ENCODE measurements around the gene RAB6B.

Gene RAB6B

GRCh38 chr3:133851266-133851906 lies 44.3 kb downstream of the RAB6B start:
- no peak for TF ChIP-seq TOX (CRISPR knock-in tag; IDR thresholded peaks at IDR 0.05; ENCODE audit: borderline replicate concordance)
- no peak for TF ChIP-seq ZNF565 (CRISPR knock-in tag; conservative IDR thresholded peaks at IDR 0.05; ENCODE audit: low read depth)
- no peak for TF ChIP-seq POU6F1 (CRISPR knock-in tag; IDR thresholded peaks at IDR 0.05; ENCODE audit: borderline replicate concordance, low read depth)
- TF ChIP-seq ZC3H10 (CRISPR knock-in tag; IDR thresholded peaks at IDR 0.05): no peak
- no peak for TF ChIP-seq PPARA (CRISPR knock-in tag; IDR thresholded peaks at IDR 0.05; ENCODE audit: borderline replicate concordance)
- TF ChIP-seq ARNTL (CRISPR knock-in tag; IDR thresholded peaks at IDR 0.05; ENCODE audit: borderline replicate concordance, low read depth): no peak
- no peak for TF ChIP-seq GLIS3 (CRISPR knock-in tag; IDR thresholded peaks at IDR 0.05)
- no peak for TF ChIP-seq PATZ1 (CRISPR knock-in tag; IDR thresholded peaks at IDR 0.05; ENCODE audit: borderline replicate concordance)
- TF ChIP-seq ZNF70 (CRISPR knock-in tag; IDR thresholded peaks at IDR 0.05): no peak
- no peak for TF ChIP-seq ZNF8 (CRISPR knock-in tag; IDR thresholded peaks at IDR 0.05)
- TF ChIP-seq CSRNP3 (CRISPR knock-in tag; IDR thresholded peaks at IDR 0.05): no peak
- no peak for TF ChIP-seq CREB5 (CRISPR knock-in tag; IDR thresholded peaks at IDR 0.05; ENCODE audit: low read depth)
- no peak for TF ChIP-seq TSHZ2 (CRISPR knock-in tag; IDR thresholded peaks at IDR 0.05)
- TF ChIP-seq TCF4 (CRISPR knock-in tag; IDR thresholded peaks at IDR 0.05; ENCODE audit: borderline replicate concordance): no peak
- TF ChIP-seq CSDC2 (CRISPR knock-in tag; IDR thresholded peaks at IDR 0.05): no peak
- TF ChIP-seq BACH2 (CRISPR knock-in tag; IDR thresholded peaks at IDR 0.05; ENCODE audit: borderline replicate concordance): no peak
- TF ChIP-seq SNAI2 (CRISPR knock-in tag; IDR thresholded peaks at IDR 0.05): no peak
- ATAC-seq: no peak

- TF ChIP-seq TCF4 (CRISPR knock-in tag; IDR thresholded peaks at IDR 0.05; ENCODE audit: borderline replicate concordance) (no peak), ESRRG (CRISPR knock-in tag; IDR thresholded peaks at IDR 0.05) (no peak), ZNF565 (CRISPR knock-in tag; conservative IDR thresholded peaks at IDR 0.05; ENCODE audit: low read depth) (no peak), ARNTL (CRISPR knock-in tag; IDR thresholded peaks at IDR 0.05; ENCODE audit: borderline replicate concordance, low read depth) (no peak)
Observed at GRCh38 chr3:133850034-133850433, 45.6 kb downstream of the RAB6B start.

GRCh38 chr3:133849346-133849745 lies 46.3 kb downstream of the RAB6B start:
- TF ChIP-seq CSRNP3 (CRISPR knock-in tag; IDR thresholded peaks at IDR 0.05) (no peak), ESRRG (CRISPR knock-in tag; IDR thresholded peaks at IDR 0.05) (no peak), ARNTL (CRISPR knock-in tag; IDR thresholded peaks at IDR 0.05; ENCODE audit: borderline replicate concordance, low read depth) (no peak), ZNF70 (CRISPR knock-in tag; IDR thresholded peaks at IDR 0.05) (no peak), ZFP30 (CRISPR knock-in tag; IDR thresholded peaks at IDR 0.05) (no peak), SNAI2 (CRISPR knock-in tag; IDR thresholded peaks at IDR 0.05) (no peak), ZC3H10 (CRISPR knock-in tag; IDR thresholded peaks at IDR 0.05) (no peak), PATZ1 (CRISPR knock-in tag; IDR thresholded peaks at IDR 0.05; ENCODE audit: borderline replicate concordance) (no peak)
- ATAC-seq: no peak

More at GRCh38 chr3:133850034-133850433, 45.6 kb downstream of the RAB6B start:
- ATAC-seq: no peak

Measured in SK-N-SH treated with all-trans-retinoic acid at 6 μM for 48 hours (cell line).